ENCODE measurements around the gene FAM13A.

FAM13A gene

GRCh38 chr4:88759039-88759894 lies 297.7 kb downstream of the FAM13A start:
- DNase-seq (ENCODE audit: extremely low spot score), result no peak
- TF ChIP-seq CTBP1 (IDR thresholded peaks at IDR 0.05; ENCODE audit: borderline replicate concordance) (no peak), ZNF384 (IDR thresholded peaks at IDR 0.05) (no peak), FOXK2 (IDR thresholded peaks at IDR 0.05) (no peak)
- POLR2A ChIA-PET, result no interaction called here
- CTCF ChIA-PET, result interaction anchor here (1.0 kb wide), 1 partner anchor 8 kb away, joined by 3 read pairs; no protein-coding TSS in a partner anchor

- POLR2A ChIA-PET, result no interaction called here
- CTCF ChIA-PET, result interaction anchor here (1.0 kb wide), 1 partner anchor 9 kb away, joined by 3 read pairs; no protein-coding TSS in a partner anchor
- DNase-seq (ENCODE audit: extremely low spot score), result no peak
- TF ChIP-seq FOXM1 (IDR thresholded peaks at IDR 0.05; ENCODE audit: borderline replicate concordance) (no peak), LEF1 (IDR thresholded peaks at IDR 0.05; ENCODE audit: borderline replicate concordance) (no peak), PKNOX1 (IDR thresholded peaks at IDR 0.05) (no peak), ZNF384 (IDR thresholded peaks at IDR 0.05) (no peak), CTBP1 (IDR thresholded peaks at IDR 0.05; ENCODE audit: borderline replicate concordance) (no peak), SUZ12 (IDR thresholded peaks at IDR 0.05) (no peak), NFRKB (IDR thresholded peaks at IDR 0.05) (no peak), TARDBP (IDR thresholded peaks at IDR 0.05) (no peak), ARNT (IDR thresholded peaks at IDR 0.05) (no peak), FOXK2 (IDR thresholded peaks at IDR 0.05) (no peak), HDGF (IDR thresholded peaks at IDR 0.05; ENCODE audit: borderline replicate concordance) (no peak), SP1 (IDR thresholded peaks at IDR 0.05) (no peak), ELF4 (IDR thresholded peaks at IDR 0.05) (no peak), L3MBTL2 (conservative IDR thresholded peaks at IDR 0.05) (no peak), FOXA1 (IDR thresholded peaks at IDR 0.05) (no peak)
These were observed 298.7 kb downstream of the FAM13A start for GRCh38 chr4:88758264-88758663.

GRCh38 chr4:88757776-88758175 lies 299.2 kb downstream of the FAM13A start:
- DNase-seq (ENCODE audit: extremely low spot score), result no peak
- no peak for TF ChIP-seq ZNF384 (IDR thresholded peaks at IDR 0.05)
- ChIA-PET CTCF (interaction anchor here (1.0 kb wide), 1 partner anchor 9 kb away, joined by 3 read pairs; no protein-coding TSS in a partner anchor), POLR2A (no interaction called here)

- POLR2A ChIA-PET, result no interaction called here
- CTCF ChIA-PET, result no interaction called here
- TF ChIP-seq SP1 (IDR thresholded peaks at IDR 0.05) (no peak), ARNT (IDR thresholded peaks at IDR 0.05) (no peak), PKNOX1 (IDR thresholded peaks at IDR 0.05) (no peak), CTBP1 (IDR thresholded peaks at IDR 0.05; ENCODE audit: borderline replicate concordance) (no peak), HDGF (IDR thresholded peaks at IDR 0.05; ENCODE audit: borderline replicate concordance) (no peak), SUZ12 (IDR thresholded peaks at IDR 0.05) (no peak), BHLHE40 (IDR thresholded peaks at IDR 0.05; ENCODE audit: borderline replicate concordance) (no peak), LEF1 (IDR thresholded peaks at IDR 0.05; ENCODE audit: borderline replicate concordance) (no peak), FOXA1 (IDR thresholded peaks at IDR 0.05) (no peak), L3MBTL2 (conservative IDR thresholded peaks at IDR 0.05) (no peak), ELF4 (IDR thresholded peaks at IDR 0.05) (no peak), ZNF384 (IDR thresholded peaks at IDR 0.05) (no peak), NFRKB (IDR thresholded peaks at IDR 0.05) (no peak), FOXK2 (IDR thresholded peaks at IDR 0.05) (no peak), FOXM1 (IDR thresholded peaks at IDR 0.05; ENCODE audit: borderline replicate concordance) (no peak), TARDBP (IDR thresholded peaks at IDR 0.05) (no peak)
- DNase-seq (ENCODE audit: extremely low spot score), result no peak
These were observed 299.9 kb downstream of the FAM13A start for GRCh38 chr4:88757067-88757466.

GRCh38 chr4:88756149-88756548 lies 300.8 kb downstream of the FAM13A start:
- ChIA-PET POLR2A (no interaction called here), CTCF (interaction anchor here (0.6 kb wide), 1 partner anchor 223 kb away, joined by 3 read pairs; no protein-coding TSS in a partner anchor)
- DNase-seq (ENCODE audit: extremely low spot score), result no peak
- TF ChIP-seq BHLHE40 (IDR thresholded peaks at IDR 0.05; ENCODE audit: borderline replicate concordance), result no peak
- no peak for TF ChIP-seq TARDBP (IDR thresholded peaks at IDR 0.05)
- no peak for TF ChIP-seq SUZ12 (IDR thresholded peaks at IDR 0.05)
- TF ChIP-seq ELF4 (IDR thresholded peaks at IDR 0.05), result no peak
- no peak for TF ChIP-seq PKNOX1 (IDR thresholded peaks at IDR 0.05)
- no peak for TF ChIP-seq ZNF384 (IDR thresholded peaks at IDR 0.05)
- no peak for TF ChIP-seq ARNT (IDR thresholded peaks at IDR 0.05)
- no peak for TF ChIP-seq LEF1 (IDR thresholded peaks at IDR 0.05; ENCODE audit: borderline replicate concordance)

GRCh38 chr4:88755454-88755853 lies 301.5 kb downstream of the FAM13A start:
- ChIA-PET CTCF (no interaction called here), POLR2A (no interaction called here)
- no peak for DNase-seq (ENCODE audit: extremely low spot score)
- TF ChIP-seq LEF1 (IDR thresholded peaks at IDR 0.05; ENCODE audit: borderline replicate concordance), result no peak
- no peak for TF ChIP-seq HDGF (IDR thresholded peaks at IDR 0.05; ENCODE audit: borderline replicate concordance)
- no peak for TF ChIP-seq ARNT (IDR thresholded peaks at IDR 0.05)
- TF ChIP-seq FOXK2 (IDR thresholded peaks at IDR 0.05), result no peak
- no peak for TF ChIP-seq ZNF384 (IDR thresholded peaks at IDR 0.05)
- TF ChIP-seq FOXM1 (IDR thresholded peaks at IDR 0.05; ENCODE audit: borderline replicate concordance), result no peak

All from HEK293T (cell line).